Measurements from ENCODE around the gene RAB11FIP4.

GRCh38 chr17:31425282-31426040 is 34.0 kb downstream of the RAB11FIP4 start:
- TF ChIP-seq POLR2AphosphoS5 (IDR thresholded peaks at IDR 0.05) = no peak
- no peak for TF ChIP-seq CTCF (IDR thresholded peaks at IDR 0.05)
- no peak for TF ChIP-seq POLR2A (IDR thresholded peaks at IDR 0.05)
